Fibroblast of the aortic adventitia (primary cell): Measurements from ENCODE around the gene ANKEF1. TPM values are rescaled to one million over a fixed set of nuclear protein-coding genes. Genes with fewer than 3 reads are reported as not detected.

Experiments used
- DNase-seq: peaks from one replicate; pipeline ENCODE4 v3.0.0-alpha.2; 2010; ENCODE audit warnings: low read depth
- H3K4me3 ChIP-seq: 2 replicates; pipeline ENCODE4 v1.5.1; 2011; ENCODE audit warnings: low read depth, mild to moderate bottlenecking, control low read depth, low read length, moderate library complexity
- total RNA-seq: library from RNA; depleted of rRNA; stranded (reverse); fragments of >200 nt; gene quantifications from 2 replicates; pipeline ENCODE4 v1.2.3, GENCODE V29; 2012; ENCODE audit warnings: low replicate concordance
- TF ChIP-seq, protein P1 (sequence below): IDR thresholded peaks from 2 replicates; pipeline ENCODE4 v1.5.1; 2011; ENCODE audit warnings: mild to moderate bottlenecking, low read length, control low read depth, inconsistent platforms; ENCODE audit not compliant: insufficient read depth

Gene ANKEF1
- 0.65 and 1.8 TPM in 2 replicates for total RNA-seq

DNA sequence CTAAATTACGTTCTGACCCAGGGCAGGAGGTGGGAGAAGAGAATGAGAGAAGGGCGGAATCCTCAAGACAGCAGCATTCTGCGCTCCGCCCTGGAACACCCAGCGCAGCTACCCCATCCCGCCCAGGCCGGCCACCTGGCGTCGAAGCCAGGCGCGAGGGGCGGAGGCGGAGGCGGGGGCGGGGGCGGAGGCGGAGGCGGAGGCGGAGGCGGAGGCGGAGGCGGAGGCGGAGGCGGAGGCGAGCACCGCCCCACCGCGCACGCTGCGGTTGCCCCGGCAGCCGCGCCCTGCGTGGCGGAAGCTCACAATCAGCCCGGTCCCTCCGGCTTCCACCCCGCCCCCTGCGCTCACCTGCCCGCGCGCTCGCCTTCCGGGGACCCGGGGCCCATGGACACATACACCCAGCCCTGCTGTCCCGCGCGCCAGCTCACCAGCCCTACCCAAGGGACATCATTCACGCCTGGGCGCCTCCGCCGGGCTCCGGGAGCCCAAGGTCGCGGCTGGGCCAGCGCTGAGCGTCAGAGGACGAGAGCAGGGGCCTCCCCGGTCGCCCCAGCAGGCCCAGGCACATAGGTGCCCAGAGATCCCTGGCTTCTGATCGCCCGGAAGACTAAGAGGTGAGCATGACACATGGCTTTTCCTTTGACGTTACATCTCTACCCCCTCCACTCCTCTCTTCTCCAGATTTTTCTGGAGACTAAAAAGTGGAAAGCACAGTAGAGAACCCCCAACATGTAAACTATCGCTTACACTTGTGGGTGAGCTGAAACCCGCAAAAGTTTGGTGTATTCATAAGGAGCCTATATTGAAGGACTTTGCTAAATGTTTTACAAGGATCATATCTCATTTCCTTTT is at the start of gene ANKEF1:
TSS of gene ANKEF1 (plus strand) at position 271 of the 855 bp plus-strand sequence. CDS start 3,315 bp downstream, outside the sequence.
- peak within 1 kb of the TSS; percentile 67 for H3K4me3 ChIP-seq
- TF ChIP-seq, protein P1, sequence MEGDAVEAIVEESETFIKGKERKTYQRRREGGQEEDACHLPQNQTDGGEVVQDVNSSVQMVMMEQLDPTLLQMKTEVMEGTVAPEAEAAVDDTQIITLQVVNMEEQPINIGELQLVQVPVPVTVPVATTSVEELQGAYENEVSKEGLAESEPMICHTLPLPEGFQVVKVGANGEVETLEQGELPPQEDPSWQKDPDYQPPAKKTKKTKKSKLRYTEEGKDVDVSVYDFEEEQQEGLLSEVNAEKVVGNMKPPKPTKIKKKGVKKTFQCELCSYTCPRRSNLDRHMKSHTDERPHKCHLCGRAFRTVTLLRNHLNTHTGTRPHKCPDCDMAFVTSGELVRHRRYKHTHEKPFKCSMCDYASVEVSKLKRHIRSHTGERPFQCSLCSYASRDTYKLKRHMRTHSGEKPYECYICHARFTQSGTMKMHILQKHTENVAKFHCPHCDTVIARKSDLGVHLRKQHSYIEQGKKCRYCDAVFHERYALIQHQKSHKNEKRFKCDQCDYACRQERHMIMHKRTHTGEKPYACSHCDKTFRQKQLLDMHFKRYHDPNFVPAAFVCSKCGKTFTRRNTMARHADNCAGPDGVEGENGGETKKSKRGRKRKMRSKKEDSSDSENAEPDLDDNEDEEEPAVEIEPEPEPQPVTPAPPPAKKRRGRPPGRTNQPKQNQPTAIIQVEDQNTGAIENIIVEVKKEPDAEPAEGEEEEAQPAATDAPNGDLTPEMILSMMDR, result no peak
- DNase-seq, result peak; percentile 9

DNA sequence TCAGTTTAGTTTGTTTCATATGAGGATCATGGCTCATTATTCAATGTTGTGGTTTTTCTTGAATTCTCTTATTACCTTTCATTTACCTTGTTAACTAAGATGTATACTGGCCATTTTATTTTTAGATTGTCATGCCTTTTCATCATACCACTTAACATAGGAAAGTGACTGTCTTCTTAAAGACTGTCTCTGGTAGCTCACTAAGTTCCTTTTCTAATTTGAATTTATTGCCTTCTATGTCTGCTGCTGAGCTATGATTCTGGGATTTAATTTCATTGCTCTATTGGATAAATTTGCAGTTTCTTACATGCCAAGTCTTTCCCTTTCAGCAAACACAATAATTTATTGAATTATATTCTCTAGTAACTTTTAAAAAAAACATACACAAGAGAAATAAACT is 49.5 kb upstream of the ANKEF1 start:
- DNase-seq, result no peak
- no peak overlapping the region for H3K4me3 ChIP-seq
- TF ChIP-seq, protein P1, result no peak

DNA sequence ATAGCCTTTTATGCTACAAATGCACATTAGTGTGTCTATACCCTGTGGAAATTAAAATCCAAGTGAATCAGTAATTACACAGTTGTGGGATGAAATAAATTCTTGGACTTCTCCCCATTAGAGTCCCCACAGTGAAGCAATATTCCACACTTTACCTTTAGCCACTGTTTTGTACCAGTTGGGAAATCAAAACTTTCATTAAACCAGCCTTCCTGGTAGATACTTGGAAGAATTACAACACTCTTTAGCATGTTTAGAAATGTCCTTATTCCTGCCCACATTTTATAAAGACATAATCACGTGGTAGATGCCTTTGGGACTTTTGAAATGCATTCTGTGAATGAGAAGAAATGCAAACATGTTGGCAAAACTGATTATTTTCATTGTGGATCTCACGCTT is 49.0 kb upstream of the ANKEF1 start:
- no peak overlapping the region for H3K4me3 ChIP-seq
- DNase-seq, result no peak
- TF ChIP-seq, protein P1, result no peak

DNA sequence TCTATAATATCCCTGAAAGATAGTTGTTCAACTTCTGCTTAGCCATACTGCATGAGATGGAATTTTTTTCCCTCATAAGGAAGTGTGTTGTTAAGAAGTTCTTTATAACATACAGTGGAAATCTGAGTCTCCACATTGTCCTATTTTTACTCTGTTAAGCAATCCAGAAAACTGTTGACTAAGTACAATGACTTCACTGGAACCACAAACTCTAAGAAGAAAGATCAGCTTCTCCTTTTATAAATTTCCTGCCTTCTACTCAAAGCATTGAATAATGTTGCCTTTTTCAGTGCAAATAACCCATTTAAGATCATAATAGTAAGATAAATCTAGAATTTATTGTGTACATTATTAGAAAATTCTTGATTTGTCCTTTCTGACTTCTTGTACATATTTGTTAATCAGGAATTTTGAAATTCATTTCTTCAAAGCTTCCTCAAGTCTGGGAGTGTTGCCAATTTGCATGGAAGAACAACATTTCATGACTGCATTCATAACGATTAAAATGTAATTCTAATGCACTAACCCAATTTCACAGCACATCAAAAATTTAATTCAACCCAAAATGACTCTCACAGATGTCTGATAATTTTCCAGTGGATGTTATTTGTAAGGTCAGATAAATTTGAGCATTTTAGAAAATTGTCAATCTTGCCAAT is 45.6 kb upstream of the ANKEF1 start:
- TF ChIP-seq, protein P1, result no peak
- no peak overlapping the region for H3K4me3 ChIP-seq
- peak; percentile 52 for DNase-seq

DNA sequence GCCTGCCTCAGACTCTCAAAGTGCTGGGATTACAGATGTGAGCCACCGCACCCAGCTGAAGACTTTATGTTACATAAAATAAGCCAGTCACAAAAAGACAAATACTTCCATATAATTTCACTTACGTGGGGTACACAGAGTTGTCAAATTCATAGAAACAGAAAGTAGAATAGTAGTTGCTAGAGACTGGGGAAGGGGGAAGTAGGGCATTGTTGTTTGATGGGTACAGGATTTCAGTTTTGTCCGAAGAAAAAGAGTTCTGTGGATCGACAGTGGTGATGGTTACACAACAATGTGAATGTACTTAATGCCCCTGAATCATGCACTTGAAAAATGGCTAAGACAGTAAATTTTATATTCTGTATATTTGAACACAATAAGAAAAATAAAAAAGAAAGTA is 41.6 kb upstream of the ANKEF1 start:
- no peak for DNase-seq
- TF ChIP-seq, protein P1, result no peak
- no peak overlapping the region for H3K4me3 ChIP-seq

DNA sequence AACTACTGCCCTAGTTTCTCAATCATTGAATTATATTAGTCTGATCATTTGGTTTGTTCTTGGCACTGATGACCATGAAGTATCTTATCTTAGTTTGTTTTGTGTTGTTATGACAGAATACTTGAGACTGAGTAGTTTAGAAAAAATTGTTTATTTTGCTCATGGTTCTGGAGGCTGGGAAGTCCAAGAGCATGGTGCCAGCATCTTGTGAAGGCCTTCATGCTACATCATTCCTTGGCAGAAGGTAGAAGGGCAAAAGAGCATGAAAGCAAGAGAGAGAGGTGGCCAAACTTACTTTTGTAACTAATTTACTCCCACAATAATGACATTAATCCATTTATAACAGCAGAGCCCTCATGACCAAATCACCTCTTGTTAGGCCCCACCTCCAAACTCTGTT is 40.1 kb upstream of the ANKEF1 start:
- H3K4me3 ChIP-seq, result no peak overlapping the region
- DNase-seq, result no peak
- TF ChIP-seq, protein P1, result no peak
